ENCODE results near the gene GPAT2. TPM values are rescaled to one million over a fixed set of nuclear protein-coding genes. Genes with fewer than 3 reads are reported as not detected.
"Not testable (repeated sequence)": the region's sequence is repeated elsewhere in the genome, so short reads cannot be mapped to it uniquely, and the experiment has no call there.

The GPAT2 gene
- total RNA-seq, 3 donors from 2014 or later (not counting 1 experiment from before 2014, with no cell fraction given): 2.3 to 6.0 (median 3.8) TPM

GRCh38 chr2:96060325-96060724 lies 25.6 kb upstream of the GPAT2 start:
- not testable (repeated sequence) for H3K36me3 ChIP-seq (ENCODE audit: control insufficient read depth, insufficient read depth, low read length)

DNA sequence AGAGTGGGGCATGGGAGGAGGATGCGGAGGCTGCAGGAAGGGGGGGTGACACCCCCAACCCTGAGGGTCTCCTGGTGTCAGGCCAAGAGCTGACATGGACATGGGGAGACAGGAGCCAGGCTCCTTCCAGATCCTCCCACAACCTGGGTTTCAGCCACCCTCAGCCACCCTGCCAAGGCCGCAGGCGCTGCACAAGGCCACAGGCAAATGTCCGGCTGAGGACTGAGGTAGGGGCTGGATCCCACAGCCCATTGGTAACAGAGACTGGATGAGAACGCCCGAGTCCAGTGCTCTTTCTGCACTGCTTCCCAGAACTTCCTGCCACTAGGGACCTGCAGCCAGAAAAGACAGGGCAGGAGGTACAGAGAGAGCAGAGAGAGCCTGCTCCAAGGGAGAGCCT lies 24.7 kb upstream of the GPAT2 start:
- H3K27ac ChIP-seq (ENCODE audit: low read length); H3K4me3 Mint-ChIP-seq; H3K27me3 ChIP-seq (ENCODE audit: control insufficient read depth, insufficient read depth, low read length); H3K4me1 ChIP-seq (ENCODE audit: control insufficient read depth, insufficient read depth, low read length); intact Hi-C loops (cut with micrococcal nuclease); H3K9me3 Mint-ChIP-seq; H3K9me3 ChIP-seq (ENCODE audit: control insufficient read depth, insufficient read depth, low read length); H3K36me3 ChIP-seq (ENCODE audit: control insufficient read depth, insufficient read depth, low read length); H3K27ac Mint-ChIP-seq; H3K36me3 Mint-ChIP-seq; H3K4me1 Mint-ChIP-seq; DNase-seq; H3K27me3 Mint-ChIP-seq (ENCODE audit: low read depth in 2 of 2); H3K4me3 ChIP-seq (ENCODE audit: low read length); ATAC-seq: not testable (repeated sequence)
- no CpG with 5 or more reads among the region's 6 CpGs for WGBS (ENCODE audit: insufficient coverage)

More at GRCh38 chr2:96060325-96060724, 25.6 kb upstream of the GPAT2 start:
- H3K9me3 Mint-ChIP-seq; H3K4me3 Mint-ChIP-seq; H3K36me3 Mint-ChIP-seq; H3K27me3 Mint-ChIP-seq (ENCODE audit: low read depth in 2 of 2); H3K9me3 ChIP-seq (ENCODE audit: control insufficient read depth, insufficient read depth, low read length); ATAC-seq; H3K27me3 ChIP-seq (ENCODE audit: control insufficient read depth, insufficient read depth, low read length); H3K27ac Mint-ChIP-seq; H3K4me3 ChIP-seq (ENCODE audit: low read length); H3K4me1 ChIP-seq (ENCODE audit: control insufficient read depth, insufficient read depth, low read length); intact Hi-C loops (cut with micrococcal nuclease); H3K27ac ChIP-seq (ENCODE audit: low read length); H3K4me1 Mint-ChIP-seq: not testable (repeated sequence)
- WGBS (ENCODE audit: insufficient coverage): 81% methylated on average over 4 of the region's 10 CpGs
- peak in 1 of 2 donors; percentile 8 for DNase-seq

DNA sequence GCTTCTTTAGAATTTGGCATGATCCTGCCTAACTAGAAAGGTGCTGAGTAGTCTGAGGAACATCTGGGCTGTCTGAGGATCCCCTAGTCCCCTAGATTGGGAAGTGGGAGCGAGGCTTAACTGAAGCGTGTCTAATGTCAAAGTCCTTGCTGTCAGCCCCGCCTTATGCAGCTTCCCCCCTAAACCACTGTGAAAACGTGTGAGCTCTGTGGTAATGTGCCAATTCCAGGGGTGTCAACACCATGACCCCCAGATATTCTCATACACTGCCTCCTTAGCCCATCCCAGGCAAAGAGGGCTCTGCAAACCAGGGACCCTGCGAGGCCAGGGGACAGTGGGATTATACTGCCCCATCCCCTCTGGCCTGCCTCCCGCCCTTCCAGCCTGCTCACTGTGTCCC lies 21.1 kb upstream of the GPAT2 start:
- H3K9me3 ChIP-seq (ENCODE audit: control insufficient read depth, insufficient read depth, low read length); H3K27ac ChIP-seq (ENCODE audit: low read length); H3K27me3 ChIP-seq (ENCODE audit: control insufficient read depth, insufficient read depth, low read length); H3K4me3 Mint-ChIP-seq; H3K4me1 Mint-ChIP-seq; H3K9me3 Mint-ChIP-seq; H3K27ac Mint-ChIP-seq; H3K4me1 ChIP-seq (ENCODE audit: control insufficient read depth, insufficient read depth, low read length); intact Hi-C loops (cut with micrococcal nuclease); DNase-seq; H3K36me3 Mint-ChIP-seq; H3K36me3 ChIP-seq (ENCODE audit: control insufficient read depth, insufficient read depth, low read length); H3K4me3 ChIP-seq (ENCODE audit: low read length); H3K27me3 Mint-ChIP-seq (ENCODE audit: low read depth in 2 of 2): not testable (repeated sequence)
- peak; percentile 53 to 76 (median 58) for ATAC-seq
- WGBS (ENCODE audit: insufficient coverage): 14% methylated on average over 2 of the region's 6 CpGs

- not testable (repeated sequence) for H3K4me1 Mint-ChIP-seq
Observed at GRCh38 chr2:96054537-96054936, 19.8 kb upstream of the GPAT2 start.

GRCh38 chr2:96053385-96053784 lies 18.7 kb upstream of the GPAT2 start:
- H3K36me3 Mint-ChIP-seq; ATAC-seq; H3K4me3 Mint-ChIP-seq; H3K9me3 ChIP-seq (ENCODE audit: control insufficient read depth, insufficient read depth, low read length); H3K9me3 Mint-ChIP-seq; H3K4me1 Mint-ChIP-seq; H3K36me3 ChIP-seq (ENCODE audit: control insufficient read depth, insufficient read depth, low read length); H3K27ac Mint-ChIP-seq; DNase-seq; intact Hi-C loops (cut with micrococcal nuclease); H3K27me3 Mint-ChIP-seq (ENCODE audit: low read depth in 2 of 2); H3K4me1 ChIP-seq (ENCODE audit: control insufficient read depth, insufficient read depth, low read length); H3K27ac ChIP-seq (ENCODE audit: low read length); H3K27me3 ChIP-seq (ENCODE audit: control insufficient read depth, insufficient read depth, low read length); H3K4me3 ChIP-seq (ENCODE audit: low read length): not testable (repeated sequence)
- WGBS (ENCODE audit: insufficient coverage): 99% methylated on average over 5 of the region's 7 CpGs

More at GRCh38 chr2:96054537-96054936, 19.8 kb upstream of the GPAT2 start:
- H3K27ac Mint-ChIP-seq; H3K36me3 ChIP-seq (ENCODE audit: control insufficient read depth, insufficient read depth, low read length); H3K4me1 ChIP-seq (ENCODE audit: control insufficient read depth, insufficient read depth, low read length); ATAC-seq; H3K4me3 Mint-ChIP-seq; DNase-seq; intact Hi-C loops (cut with micrococcal nuclease); H3K27ac ChIP-seq (ENCODE audit: low read length); H3K9me3 ChIP-seq (ENCODE audit: control insufficient read depth, insufficient read depth, low read length); H3K4me3 ChIP-seq (ENCODE audit: low read length); H3K27me3 Mint-ChIP-seq (ENCODE audit: low read depth in 2 of 2); H3K9me3 Mint-ChIP-seq; H3K27me3 ChIP-seq (ENCODE audit: control insufficient read depth, insufficient read depth, low read length); H3K36me3 Mint-ChIP-seq: not testable (repeated sequence)
- WGBS (ENCODE audit: insufficient coverage): 100% methylated on average over 1 of the region's 7 CpGs

DNA sequence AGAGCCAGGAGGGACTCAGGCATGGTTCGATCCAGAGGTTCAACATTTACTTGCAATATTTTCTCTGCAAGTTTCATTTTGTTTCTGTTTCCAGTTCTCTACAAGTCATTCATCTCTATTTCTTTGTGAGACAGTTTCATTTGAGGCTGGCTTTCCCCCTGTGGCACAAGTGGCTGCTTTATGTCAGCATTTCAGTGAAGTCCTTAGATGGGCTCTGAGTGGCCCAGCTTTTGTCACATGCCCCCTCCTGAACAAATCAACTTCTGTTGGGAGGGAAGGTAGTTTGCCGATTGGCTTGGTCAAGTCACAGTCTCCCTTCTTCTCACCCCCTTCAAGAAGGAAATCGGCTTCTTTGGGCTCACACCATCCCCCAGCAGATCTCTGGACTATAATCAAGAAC lies 17.9 kb upstream of the GPAT2 start:
- H3K4me1 ChIP-seq (ENCODE audit: control insufficient read depth, insufficient read depth, low read length); H3K4me1 Mint-ChIP-seq; intact Hi-C loops (cut with micrococcal nuclease); DNase-seq; H3K27ac Mint-ChIP-seq; H3K36me3 ChIP-seq (ENCODE audit: control insufficient read depth, insufficient read depth, low read length); ATAC-seq; H3K27me3 Mint-ChIP-seq (ENCODE audit: low read depth in 2 of 2); H3K36me3 Mint-ChIP-seq; H3K27ac ChIP-seq (ENCODE audit: low read length); H3K4me3 ChIP-seq (ENCODE audit: low read length); H3K9me3 Mint-ChIP-seq; H3K27me3 ChIP-seq (ENCODE audit: control insufficient read depth, insufficient read depth, low read length); H3K9me3 ChIP-seq (ENCODE audit: control insufficient read depth, insufficient read depth, low read length); H3K4me3 Mint-ChIP-seq: not testable (repeated sequence)
- WGBS (ENCODE audit: insufficient coverage): 93% methylated on average over 1 of the region's 3 CpGs

DNA sequence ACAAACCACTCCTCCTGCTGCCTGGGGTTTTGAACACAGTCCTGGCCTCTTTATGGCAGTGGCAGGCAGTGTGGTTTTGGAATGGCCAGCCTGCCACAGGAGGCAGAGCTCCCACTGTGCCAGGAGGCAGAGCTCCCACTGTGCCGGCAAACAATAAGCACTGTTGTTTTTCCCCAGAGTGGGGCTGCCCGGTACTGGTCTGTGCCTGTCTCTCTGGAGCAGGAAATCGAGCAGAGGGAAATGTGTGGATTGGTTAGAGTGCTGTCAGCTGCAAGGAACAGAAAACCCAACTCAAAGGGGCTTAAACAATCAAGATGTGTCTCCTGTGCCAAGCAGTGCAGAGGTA lies 15.2 kb upstream of the GPAT2 start:
- peak in 2 of 3 donors; percentile 21 to 24 for ATAC-seq
- H3K4me3 Mint-ChIP-seq; H3K9me3 ChIP-seq (ENCODE audit: control insufficient read depth, insufficient read depth, low read length); H3K27me3 Mint-ChIP-seq (ENCODE audit: low read depth in 2 of 2); H3K27ac Mint-ChIP-seq; H3K27me3 ChIP-seq (ENCODE audit: control insufficient read depth, insufficient read depth, low read length); H3K4me1 ChIP-seq (ENCODE audit: control insufficient read depth, insufficient read depth, low read length); H3K4me3 ChIP-seq (ENCODE audit: low read length); H3K36me3 Mint-ChIP-seq; H3K4me1 Mint-ChIP-seq; DNase-seq; intact Hi-C loops (cut with micrococcal nuclease); H3K36me3 ChIP-seq (ENCODE audit: control insufficient read depth, insufficient read depth, low read length); H3K9me3 Mint-ChIP-seq; H3K27ac ChIP-seq (ENCODE audit: low read length): not testable (repeated sequence)
- WGBS (ENCODE audit: insufficient coverage): no CpG with 5 or more reads among the region's 3 CpGs

DNA sequence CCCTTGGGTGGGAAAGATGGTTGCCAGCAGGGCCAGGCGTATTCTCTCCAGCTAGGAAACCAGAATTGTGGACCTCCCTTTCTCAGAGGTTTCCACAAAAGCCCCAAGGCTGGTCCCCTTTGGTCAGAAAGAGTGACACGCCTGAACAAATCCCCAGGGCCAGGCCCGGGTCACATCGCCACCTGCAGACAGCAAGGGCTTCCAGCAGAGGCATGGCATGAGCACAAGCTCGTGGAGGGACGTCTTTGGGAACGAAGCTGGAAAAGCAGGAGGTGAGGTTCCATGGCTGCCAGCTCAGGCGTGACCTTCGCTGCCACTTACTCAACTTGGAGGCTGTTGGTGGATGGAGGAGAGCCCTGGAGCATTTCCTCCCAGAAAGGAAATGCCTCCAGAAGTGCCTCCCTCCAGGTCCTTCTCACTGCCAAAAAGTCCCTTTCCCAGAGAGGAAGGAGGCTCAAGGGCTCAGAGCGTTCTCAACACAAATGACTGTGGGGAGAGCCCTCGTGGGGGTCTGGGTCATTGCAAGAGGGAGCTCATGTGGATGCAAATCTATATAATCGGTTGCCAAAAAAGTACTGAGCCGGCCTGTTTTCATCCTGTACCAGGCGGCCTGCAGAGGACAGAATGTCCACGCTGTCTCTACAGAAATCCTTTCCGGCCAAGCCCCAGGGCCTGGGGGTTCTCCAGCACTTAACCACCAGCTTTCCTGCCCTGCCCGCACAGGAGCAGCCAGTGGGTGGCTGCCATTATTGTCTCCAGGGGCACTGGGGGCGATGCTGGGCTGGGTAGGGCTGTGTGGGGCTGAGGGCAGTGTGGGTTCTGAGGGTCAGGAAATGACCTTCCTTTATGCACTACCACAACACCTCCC lies 14.6 kb upstream of the GPAT2 start:
- H3K36me3 Mint-ChIP-seq; intact Hi-C loops (cut with micrococcal nuclease); H3K4me3 Mint-ChIP-seq; H3K4me1 ChIP-seq (ENCODE audit: control insufficient read depth, insufficient read depth, low read length); H3K4me3 ChIP-seq (ENCODE audit: low read length); H3K27me3 ChIP-seq (ENCODE audit: control insufficient read depth, insufficient read depth, low read length); H3K36me3 ChIP-seq (ENCODE audit: control insufficient read depth, insufficient read depth, low read length); DNase-seq; H3K27ac Mint-ChIP-seq; H3K4me1 Mint-ChIP-seq; H3K27ac ChIP-seq (ENCODE audit: low read length); H3K9me3 Mint-ChIP-seq; H3K27me3 Mint-ChIP-seq (ENCODE audit: low read depth in 2 of 2); H3K9me3 ChIP-seq (ENCODE audit: control insufficient read depth, insufficient read depth, low read length): not testable (repeated sequence)
- 60% methylated on average over 2 of the region's 18 CpGs for WGBS (ENCODE audit: insufficient coverage)
- ATAC-seq: peak in 2 of 3 donors; percentile 24 to 55
